GM12892 (cell line): ENCODE measurements around the gene L3MBTL3.
"Not testable (repeated sequence)": the region's sequence is repeated elsewhere in the genome, so short reads cannot be mapped to it uniquely, and the experiment has no call there.

ENCODE experiments used
- POLR2A ChIP-seq: IDR thresholded peaks from 2 replicates; pipeline ENCODE4 v1.6.1; 2011; ENCODE audit warnings: low read depth, low read length, control low read depth
- POLR2AphosphoS5 ChIP-seq: IDR thresholded peaks from 2 replicates; pipeline ENCODE4 v1.6.1; 2011; ENCODE audit warnings: low read depth, low read length, control low read depth
- TAF1 ChIP-seq: IDR thresholded peaks from 2 replicates; pipeline ENCODE4 v1.6.1; 2011; ENCODE audit warnings: low read depth, mild to moderate bottlenecking, control low read depth, low read length, borderline replicate concordance

- not testable (repeated sequence) for TF ChIP-seq POLR2AphosphoS5, TAF1, POLR2A
Observed at GRCh38 chr6:130117187-130117701, 98.9 kb downstream of the L3MBTL3 start.
